ENCODE results near the gene SLC25A30.
A peak's percentile ranks its signal among the peaks of the same experiment; 100 is the strongest.
"Not testable (repeated sequence)": the region's sequence is repeated elsewhere in the genome, so short reads cannot be mapped to it uniquely, and the experiment has no call there.

Gene SLC25A30

GRCh38 chr13:45352031-45352430 lies 66.1 kb downstream of the SLC25A30 start:
- TF ChIP-seq CTCF (IDR thresholded peaks at IDR 0.05; ENCODE audit: low read length, missing control alignments) = no peak
- no peak overlapping the region for H3K4me3 ChIP-seq (replicated peaks; ENCODE audit: low read depth, low read length)
- DNase-seq (ENCODE audit: low read depth) = no peak

- DNase-seq (ENCODE audit: low read depth) = no peak
- TF ChIP-seq CTCF (IDR thresholded peaks at IDR 0.05; ENCODE audit: low read length, missing control alignments) = no peak
These were observed 68.0 kb downstream of the SLC25A30 start for GRCh38 chr13:45350152-45350551.

DNA sequence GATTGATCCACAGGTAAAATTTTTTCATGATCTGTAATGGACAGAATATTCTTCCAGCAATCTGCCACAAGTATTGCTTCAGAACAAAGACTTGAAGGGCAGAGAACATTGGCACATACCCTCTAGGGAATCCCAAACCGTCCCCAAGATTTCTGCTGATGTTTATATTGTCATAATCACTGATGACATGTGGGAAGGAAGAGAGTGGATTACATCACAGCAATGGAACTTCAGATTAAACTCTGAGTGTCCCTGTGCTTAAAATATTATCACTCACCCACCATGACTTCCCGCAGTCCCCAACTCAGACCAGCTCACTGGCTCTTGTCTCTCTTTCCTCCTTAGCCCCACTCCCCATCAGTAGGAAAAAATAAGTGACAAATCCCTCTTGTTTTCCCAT lies 68.7 kb downstream of the SLC25A30 start:
- H3K4me3 ChIP-seq (replicated peaks; ENCODE audit: low read depth, low read length) = no peak overlapping the region
- TF ChIP-seq CTCF (IDR thresholded peaks at IDR 0.05; ENCODE audit: low read length, missing control alignments) = no peak
- DNase-seq (ENCODE audit: low read depth) = peak; percentile 38

More at GRCh38 chr13:45350152-45350551, 68.0 kb downstream of the SLC25A30 start:
- H3K4me3 ChIP-seq (replicated peaks; ENCODE audit: low read depth, low read length) = no peak overlapping the region

GRCh38 chr13:45344064-45344463 lies 74.1 kb downstream of the SLC25A30 start:
- DNase-seq (ENCODE audit: low read depth); H3K4me3 ChIP-seq (replicated peaks; ENCODE audit: low read depth, low read length): not testable (repeated sequence)
